Brain pericyte (primary cell): ENCODE measurements around the gene ZNF850.
"Not testable (repeated sequence)": the region's sequence is repeated elsewhere in the genome, so short reads cannot be mapped to it uniquely, and the experiment has no call there.

Experiments
- DNase-seq: peaks from one replicate; pipeline ENCODE4 v3.0.0-alpha.2; 2012; ENCODE audit warnings: low read depth, low spot score

Gene ZNF850

DNA sequence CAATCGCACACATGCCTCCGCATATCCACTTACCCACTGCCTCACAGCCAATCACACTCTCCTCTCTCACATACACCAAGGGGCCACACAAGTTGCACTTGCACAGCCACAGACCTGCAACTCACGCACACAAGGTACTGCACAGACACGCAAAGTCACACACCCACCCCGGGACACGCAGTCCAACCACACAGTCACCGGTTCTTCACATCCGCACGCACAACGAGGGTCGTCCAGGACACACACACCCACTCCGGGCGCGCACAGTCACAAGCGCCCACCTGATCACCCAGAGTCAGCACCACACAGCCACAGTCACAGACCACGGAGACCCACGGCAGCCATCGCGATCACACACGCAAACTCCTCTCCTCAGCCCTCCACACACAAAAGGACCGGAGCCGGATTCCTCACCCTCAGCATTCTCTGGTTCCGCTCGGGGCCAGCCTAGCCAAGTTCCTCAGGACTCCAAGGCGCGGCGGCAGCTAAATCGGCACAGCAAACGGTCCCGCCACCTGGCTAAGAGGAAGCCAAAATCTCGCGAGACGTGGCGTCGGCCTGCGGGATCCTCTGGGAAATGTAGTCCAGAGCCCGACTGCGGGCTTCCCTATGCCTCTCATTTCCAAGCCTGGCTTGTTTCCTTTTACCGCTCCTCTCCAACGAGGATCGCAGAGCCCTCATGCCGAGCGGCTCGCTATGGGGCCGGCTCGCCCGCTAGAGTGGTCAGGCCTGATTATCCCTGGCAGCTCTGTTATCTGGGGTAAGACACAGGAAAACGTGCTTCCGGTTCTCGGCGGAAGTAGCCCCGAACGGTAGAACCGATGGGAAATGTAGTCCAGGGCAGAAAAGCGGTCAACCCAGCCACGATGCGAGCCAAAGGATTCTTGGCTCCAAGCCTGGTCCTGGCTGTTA is at the start of gene ZNF850:
TSS of gene ZNF850 (minus strand) at position 497 of the 912 bp plus-strand sequence. CDS start 10,201 bp downstream, outside the sequence.
- peak; percentile 82 for DNase-seq

DNA sequence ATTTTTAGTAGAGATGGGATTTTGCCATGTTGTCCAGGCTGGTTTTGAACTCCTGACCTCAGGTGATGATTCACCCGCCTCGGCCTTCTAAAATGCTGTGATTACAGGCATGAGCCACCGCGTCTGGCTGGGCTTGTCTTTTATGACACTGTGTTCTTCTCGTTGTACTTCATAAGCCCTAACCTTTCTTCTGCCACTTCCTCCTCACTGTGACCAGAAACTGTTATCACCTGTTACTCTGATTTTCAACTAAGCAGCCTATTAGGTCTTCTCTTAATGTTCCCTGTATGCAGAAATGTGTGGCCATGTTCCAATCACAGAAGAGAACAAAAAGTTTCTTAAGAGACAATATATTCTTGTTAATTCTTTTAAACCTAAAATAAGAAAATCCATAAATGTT is 49.2 kb upstream of the ZNF850 start:
- no peak for DNase-seq

DNA sequence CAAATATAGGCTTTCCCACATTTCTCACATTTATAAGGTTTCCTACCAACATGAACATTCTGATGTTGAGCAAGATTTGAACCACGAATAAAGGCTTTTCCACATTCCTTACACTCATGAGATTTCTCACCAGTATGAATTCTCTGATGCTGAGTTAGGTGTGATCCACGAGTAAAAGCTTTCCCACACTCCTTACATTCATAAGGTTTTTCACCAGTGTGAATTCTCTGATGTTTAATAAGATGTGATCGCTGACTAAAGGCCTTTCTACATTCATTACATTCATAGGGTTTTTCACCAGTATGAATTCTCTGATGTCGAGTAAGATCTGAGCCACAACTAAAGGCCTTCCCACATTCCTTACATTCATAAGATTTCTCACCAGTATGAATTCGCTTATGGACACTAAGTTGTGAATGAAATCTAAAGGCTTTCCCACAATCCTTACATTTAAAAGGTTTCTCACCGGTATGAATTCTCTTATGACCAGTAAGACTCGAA is 46.6 kb upstream of the ZNF850 start:
- DNase-seq: no peak

DNA sequence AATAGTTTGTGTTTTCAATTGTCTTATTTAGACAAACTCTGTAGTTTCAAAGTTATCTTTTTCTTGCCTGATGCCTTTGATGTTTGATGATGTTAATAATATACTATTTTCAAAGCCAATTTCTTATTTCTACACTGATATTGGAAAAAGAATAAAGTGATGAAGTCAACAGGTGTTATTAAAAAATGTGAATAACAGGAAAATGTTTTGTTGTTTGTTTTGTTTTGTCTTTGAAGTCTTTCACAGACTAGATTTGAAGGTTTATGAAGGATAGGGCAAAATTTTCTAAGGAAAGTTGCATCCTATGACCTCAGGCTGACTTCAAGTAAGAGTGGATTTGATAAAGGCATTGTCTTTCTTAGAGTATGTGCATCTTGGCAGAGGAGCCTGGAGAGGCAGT is 34.4 kb upstream of the ZNF850 start:
- no peak for DNase-seq

DNA sequence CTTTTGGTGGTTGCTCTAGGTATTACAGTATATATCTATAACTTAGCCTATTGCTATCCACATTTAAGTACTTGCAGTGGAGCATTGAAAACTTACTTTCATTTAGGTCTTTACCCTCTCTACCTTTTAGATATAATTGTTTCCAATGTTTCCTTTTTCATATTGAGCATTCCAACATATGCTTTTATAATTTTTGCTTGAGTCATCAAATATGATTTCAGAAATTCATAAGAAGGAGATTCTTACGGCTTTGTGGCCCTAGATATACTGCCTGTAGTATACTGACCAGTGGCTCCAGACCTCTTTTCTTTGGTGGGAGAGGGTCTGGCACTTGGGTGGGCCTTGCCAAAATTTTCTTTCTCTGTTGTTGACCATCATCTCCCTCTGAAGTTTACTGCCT is 32.8 kb upstream of the ZNF850 start:
- no peak for DNase-seq

DNA sequence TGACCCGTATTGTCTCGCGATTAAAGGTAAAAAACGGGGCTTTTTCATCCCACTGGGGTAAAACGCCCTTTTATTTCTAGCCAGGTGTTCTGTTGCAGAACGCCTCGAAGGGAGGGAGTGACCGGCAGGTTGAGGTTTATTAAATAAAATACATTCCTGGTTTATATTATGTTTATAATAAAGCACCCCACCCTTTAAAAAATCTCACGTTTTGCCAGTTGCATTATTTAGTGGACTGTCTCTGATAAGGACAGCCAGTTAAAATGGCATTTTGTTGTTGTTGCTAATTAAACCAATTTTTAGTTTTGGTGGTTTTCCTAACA is 25.1 kb upstream of the ZNF850 start:
- DNase-seq: no peak

DNA sequence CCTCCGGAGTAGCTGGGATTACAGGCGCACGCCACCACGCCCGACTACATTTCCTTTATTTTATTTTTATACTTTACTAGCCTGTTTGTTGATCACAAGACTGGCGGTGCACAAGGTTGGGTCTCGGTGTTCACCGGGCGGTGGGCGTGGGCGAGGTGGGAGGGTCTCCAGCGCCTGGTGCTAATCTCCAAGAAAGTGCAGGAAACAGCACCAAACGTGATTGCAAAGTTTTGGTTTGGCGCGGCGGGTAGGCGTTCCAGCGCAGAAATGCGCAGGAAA is 24.0 kb upstream of the ZNF850 start:
- no peak for DNase-seq

DNA sequence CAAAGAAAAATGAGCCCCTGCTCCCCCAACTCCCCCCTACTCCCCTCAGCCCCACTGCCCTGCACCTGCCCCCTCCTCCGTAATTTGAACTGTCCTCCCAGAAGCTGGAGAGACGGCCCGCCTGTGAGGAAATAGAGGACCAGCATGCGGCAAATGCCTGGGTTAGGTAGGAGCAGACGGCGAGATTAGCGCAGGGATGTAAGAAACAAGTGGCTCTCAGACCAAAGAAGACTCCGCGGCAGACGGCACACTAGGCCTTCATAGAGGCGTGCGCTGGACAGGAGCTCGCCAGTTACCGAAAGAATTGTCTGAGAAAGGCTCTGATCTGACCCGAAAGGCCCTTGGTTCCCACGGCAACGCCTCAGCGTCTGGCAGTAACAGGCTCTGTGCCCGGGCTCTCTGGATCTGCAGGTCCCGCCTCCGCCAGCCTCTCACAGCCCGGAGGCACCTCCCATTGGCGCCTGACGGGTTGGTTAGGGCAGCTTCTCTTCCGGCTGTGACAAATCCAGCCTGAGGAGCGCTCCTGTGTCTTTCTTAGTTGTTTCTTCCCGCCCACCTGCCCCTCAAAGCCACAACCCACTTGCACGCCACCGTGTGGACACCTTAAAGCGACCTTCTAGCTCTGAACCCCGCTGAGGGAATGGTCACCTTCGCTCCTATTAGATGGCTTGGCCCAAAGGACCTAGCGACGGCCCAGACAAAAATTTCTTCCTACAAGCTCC is 19.0 kb upstream of the ZNF850 start:
- DNase-seq: not testable (repeated sequence)

DNA sequence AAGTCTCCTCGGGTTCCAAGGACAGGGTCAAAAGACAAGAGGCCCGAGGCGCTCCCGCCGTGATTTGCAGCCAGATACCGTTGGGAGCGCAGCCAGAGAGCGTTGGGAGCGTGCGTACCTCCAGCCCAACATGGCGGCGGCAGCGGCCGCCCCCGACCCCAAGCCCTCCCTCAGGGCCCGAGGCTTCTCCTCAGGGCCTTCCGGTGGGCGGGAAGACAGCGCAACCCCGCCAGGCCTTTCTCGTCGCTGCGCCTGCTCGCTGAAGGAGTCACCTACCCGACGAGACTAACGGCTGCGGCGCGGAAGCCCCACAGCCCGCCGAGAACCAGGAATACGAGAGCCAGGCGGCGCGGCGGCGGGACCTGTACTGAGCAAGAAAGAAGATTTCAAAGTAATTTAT is 3.2 kb upstream of the ZNF850 start:
- DNase-seq: no peak

DNA sequence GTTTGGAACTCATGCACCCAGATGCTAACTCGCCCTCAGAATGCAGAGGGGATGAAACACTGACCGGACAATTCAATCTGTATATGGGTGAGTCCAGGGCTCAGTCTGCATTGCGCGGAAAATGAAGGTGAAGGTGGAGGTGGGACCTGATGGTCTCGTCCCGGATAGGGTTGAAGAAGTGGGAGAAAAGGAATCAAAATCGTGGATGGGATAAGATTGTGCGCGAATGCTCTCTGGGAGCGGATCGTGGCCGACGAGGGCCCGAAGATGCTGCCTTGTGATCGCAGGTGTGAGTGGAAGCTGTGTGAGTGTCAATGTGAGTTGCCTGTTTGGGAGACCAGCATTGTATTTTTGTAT is 594 bp upstream of the ZNF850 start:
- DNase-seq: no peak

DNA sequence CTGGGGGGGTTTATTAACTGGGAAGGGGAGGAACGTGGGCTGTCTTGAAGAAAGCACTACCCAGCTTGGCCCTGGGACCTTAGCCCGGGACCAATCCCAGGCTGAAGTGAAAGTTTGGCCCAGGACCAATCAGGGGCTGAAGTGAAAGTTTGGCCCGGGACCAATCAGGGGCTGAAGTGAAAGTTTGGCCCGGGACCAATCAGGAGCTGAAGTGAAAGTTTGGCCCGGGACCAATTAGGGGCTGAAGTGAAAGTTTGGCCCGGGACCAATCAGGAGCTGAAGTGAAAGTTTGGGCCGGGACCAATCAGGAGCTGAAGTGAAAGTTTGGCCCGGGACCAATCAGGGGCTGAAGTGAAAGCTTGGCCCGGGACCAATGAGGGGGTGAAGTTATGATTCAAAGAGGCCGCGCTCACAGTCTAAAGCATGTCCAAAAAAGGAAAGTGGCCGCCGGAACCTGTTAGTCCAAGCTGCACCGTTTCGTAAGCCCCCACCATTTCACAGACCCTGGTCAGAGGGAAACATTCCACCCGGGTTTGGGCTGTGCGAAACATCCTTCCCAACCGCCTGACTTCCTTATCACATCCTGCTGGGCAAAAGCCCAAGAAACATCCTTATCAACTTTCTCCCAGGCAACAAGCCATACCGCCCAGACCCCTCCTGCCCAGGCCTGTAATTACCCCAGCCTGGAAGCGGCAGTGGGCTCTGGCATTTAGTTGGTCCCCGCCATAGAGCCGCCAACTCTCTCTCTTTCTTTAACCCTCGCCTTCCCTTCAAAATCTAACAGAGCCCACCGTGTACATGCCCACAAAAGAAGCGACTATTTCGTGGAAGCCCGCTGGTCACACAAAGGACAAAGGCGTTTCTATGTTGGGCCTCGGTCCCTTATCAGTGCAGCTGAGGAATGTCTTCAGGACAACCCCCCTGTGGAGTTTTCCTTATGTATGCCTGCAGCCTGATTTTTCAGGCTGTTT is 1.1 kb downstream of the ZNF850 start:
- peak; percentile 45 for DNase-seq

DNA sequence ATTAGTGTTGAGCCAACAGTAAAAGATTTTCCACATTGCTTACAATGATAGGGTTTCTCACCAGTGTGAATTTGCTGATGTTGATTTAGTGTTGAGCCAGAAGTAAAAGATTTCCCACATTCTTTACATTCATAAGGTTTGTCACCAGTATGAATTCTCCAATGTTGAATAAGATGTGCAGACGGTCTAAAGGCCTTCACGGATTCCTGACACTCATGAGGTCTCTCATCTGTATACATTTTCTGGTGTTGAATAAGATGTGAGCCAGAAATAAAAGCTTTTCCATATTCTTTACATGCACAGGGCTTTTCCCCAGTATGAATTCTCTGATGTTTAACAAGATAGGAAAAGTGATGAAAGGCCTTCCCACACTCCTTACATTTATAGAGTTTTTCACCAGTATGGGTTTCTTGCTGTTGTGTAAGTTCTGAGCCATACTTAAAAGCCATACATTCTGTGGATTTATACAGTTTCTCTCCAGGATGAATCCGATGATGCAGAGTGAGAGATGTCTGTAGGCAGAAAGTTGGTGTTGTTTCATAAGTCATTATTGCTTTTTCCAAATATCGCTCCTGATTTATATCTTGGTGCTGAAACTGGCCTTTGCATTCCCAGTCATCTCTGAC is 22.4 kb downstream of the ZNF850 start:
- DNase-seq: no peak

DNA sequence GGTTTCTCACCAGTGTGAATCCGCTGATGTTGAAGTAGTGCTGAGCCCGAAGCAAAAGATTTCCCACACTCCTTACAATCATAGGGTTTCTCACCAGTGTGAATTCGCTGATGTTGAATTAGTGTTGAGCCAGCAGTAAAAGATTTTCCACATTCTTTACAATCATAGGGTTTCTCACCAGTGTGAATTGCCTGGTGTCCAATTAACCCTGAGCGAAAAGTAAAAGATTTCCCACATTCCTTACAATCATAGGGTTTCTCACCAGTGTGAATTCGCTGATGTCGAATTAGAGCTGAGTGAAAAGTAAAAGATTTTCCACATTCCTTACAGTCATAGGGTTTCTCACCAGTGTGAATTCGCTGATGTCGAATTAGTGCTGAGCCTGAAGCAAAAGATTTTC is 23.0 kb downstream of the ZNF850 start:
- DNase-seq: not testable (repeated sequence)

DNA sequence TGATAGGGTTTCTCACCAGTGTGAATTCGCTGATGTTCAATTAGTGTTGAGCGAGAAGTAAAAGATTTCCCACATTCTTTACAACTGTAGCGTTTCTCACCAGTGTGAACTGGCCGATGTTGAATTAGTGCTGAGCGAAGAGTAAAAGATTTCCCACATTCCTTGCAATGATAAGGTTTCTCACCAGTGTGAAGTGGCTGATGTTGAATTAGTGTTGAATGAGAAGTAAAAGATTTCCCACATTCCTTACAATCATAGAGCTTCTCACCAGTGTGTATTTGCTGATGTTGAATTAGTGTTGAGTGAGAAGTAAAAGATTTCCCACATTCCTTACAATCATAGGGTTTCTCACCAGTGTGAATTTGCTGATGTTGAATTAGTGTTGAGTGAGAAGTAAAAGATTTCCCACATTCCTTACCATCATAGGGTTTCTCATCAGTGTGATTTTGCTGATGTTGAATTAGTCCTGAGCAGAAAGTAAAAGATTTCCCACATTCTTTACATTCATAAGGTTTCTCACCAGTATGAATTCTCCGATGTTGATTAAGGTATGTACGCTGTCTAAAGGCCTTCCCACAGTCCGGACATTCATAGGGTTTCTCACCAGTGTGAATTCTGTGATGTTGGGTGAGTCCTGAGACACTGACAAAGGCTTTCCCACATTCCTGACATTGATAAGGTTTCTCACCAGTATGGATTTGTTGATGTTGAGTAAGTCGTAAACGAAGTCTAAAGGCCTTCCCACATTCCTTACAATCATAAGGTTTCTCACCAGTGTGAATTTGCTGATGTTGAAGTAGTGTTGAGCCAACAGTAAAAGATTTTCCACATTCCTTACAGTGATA is 24.0 kb downstream of the ZNF850 start:
- DNase-seq: no peak

DNA sequence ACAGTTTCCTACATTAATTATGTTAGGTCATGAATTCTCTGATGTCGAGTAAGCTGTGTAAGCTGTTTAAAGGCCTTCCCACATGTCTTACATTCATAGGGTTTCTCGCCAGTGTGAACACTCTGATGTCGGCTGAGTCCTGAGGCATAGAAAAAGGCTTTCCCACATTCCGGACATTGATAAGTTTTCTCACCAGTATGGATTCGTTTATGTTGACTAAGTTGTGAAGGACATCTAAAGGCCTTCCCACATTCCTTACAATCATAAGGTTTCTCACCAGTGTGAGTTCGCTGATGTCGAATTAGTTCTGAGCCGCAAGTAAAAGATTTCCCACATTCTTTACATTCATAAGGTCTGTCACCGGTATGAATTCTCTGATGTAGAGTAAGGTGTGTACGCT is 24.9 kb downstream of the ZNF850 start:
- no peak for DNase-seq

DNA sequence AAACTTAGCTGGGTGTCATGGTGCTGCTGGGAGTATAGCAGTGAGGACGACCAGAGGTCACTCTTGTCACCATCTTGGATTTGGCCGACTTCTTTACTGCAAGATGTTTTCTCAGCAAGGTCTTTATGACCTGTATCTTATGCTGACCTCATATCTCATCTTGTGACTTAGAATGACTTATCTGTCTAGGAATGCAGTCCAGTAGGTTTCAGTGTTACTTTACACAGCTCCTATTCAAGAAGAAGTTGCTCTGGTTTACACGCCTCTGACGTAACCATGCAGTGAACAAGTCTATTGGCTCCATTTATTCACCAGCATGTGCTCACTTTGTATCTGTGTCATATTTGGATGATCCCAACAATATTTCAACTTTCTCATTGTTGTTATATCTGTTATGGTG is 26.7 kb downstream of the ZNF850 start:
- DNase-seq: no peak

DNA sequence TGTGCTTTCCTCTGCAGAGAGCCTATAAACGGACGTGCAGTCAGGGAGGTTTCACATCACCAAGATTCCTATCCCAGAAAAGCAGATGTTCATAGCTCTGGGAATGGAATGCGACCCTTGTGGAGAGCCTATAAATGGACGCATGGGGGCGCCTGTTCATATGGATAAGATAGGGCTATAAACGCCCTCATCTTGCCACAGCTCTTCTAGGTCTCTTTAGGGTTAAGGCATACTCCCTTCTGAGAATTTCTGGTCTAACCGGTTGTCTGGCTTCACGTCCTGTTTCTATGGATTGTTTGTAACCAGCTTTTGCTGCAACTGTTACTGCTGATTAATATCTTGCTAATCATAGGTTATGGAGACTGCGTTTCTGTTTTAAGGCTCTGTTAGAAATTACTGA is 36.4 kb downstream of the ZNF850 start:
- DNase-seq: not testable (repeated sequence)

DNA sequence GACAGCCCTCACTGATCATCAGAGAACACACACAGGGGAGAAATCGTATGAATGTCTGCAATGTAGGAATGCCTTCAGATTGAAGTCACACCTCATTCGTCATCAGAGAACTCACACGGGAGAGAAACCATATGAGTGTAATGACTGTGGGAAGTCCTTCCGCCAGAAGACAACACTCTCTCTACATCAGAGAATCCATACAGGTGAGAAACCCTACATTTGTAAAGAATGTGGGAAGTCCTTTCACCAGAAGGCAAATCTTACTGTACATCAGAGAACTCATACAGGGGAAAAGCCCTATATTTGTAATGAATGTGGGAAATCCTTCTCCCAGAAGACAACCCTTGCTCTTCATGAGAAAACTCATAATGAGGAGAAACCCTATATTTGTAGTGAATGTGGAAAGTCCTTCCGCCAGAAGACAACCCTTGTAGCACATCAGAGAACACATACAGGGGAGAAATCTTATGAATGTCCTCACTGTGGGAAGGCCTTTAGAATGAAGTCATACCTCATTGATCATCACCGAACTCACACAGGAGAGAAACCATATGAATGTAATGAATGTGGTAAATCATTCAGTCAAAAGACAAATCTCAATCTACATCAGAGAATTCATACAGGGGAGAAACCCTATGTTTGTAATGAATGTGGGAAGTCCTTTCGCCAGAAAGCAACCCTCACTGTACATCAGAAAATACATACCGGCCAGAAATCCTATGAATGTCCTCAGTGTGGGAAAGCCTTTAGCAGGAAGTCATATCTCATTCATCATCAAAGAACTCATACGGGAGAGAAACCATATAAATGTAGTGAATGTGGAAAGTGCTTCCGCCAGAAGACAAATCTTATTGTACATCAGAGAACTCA is 52.7 kb downstream of the ZNF850 start:
- no peak for DNase-seq

DNA sequence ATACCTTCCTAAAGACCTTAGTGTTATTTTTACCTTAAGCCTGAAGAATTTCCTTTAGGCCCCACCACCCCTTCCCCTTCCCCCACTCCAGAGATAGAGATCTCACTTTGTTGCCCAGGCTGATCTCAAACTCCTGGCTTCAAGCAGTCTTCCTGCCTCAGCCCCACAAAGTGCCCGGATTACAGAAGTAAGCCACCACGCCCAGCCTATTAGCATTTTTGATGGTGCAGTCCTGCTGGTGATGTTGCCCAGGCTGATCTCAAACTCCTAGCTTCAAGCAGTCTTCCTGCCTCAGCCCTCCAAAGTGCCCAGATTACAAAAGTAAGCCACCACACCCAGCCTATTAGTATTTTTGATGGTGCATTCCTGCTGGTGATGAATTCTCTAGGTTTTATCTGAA is 63.2 kb downstream of the ZNF850 start:
- DNase-seq: no peak

DNA sequence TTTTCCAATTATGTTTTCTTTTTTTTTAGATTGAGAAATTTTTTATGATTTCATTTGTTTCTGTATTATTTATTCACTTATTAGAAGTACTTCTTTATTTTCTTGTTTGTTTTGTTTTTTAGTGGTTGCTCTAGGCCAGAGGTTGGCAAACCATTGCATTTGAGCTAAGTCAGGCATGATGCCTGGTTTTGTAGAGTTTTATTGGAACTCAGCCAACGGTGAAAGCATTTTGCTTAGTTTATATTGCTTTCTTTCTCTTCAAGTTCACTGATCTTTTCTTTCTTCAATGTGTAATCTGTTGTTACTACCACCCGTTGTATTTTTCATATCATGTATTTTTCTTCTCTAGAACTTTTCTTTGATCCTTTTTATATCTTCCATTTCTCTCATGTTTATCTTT is 65.5 kb downstream of the ZNF850 start:
- DNase-seq: no peak
